HG03039 (cell line): ENCODE results near the gene UBTD1.

Experiments
- ATAC-seq: cut with Tn5 transposase; IDR thresholded peaks from one replicate; pipeline ENCODE4 v1.9.1; 2021; ENCODE audit warnings: mild to moderate bottlenecking, moderate library complexity; ENCODE audit not compliant: unreplicated experiment

The UBTD1 gene

DNA sequence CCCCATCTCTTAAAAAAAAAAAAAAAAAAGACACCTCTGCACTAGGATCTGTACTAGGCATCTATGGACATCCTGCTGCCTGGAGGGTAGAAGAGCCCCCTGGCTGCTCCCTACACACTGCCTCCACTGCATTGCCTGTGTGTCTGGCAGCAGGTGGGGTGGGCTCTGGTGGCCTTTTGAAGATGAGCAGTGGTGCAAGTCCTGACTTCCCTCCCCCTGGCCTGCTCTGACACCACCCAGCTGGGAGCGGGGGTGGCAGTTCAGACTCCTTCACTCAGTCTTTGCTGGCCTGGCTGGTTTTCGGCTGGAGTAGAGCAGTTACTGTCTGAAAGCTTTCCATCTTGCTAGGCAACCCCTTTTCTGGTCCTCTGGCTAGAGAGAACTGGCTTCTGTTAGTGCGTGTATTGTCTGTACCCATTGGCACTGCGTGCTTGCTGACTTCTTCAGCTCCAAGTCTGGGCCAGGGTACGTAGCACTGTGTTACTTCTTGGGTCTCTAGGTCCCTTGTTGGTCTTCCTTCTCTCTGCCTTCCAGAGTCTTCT is 108.4 kb downstream of the UBTD1 start:
- ATAC-seq = no peak

DNA sequence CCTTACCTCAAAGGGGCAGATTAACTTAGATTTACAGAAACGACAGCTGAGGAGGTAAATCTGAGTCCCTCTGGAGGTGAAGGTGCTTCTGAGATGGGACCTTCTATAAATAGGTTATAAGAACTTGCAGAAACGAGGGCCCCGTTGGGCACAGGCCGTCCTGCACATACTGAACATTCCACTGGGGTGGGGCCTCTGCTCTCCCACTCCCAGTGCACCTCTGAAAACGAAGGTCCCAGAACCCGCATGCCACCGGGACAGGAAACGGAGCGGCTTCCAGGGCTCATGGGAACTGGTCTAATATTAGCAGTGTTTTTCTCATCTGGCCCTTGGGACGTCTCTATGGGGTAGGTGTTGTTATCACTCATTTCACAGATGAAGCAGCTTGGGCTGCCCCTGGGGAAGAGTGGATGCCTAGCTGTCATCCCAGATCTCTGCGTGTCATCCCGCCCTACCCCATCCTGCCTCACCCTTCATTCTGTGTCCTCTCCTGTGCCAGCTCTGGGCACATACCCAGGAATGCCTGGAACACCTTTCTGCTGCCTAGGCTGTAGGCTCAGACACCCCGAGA is 110.4 kb downstream of the UBTD1 start:
- no peak for ATAC-seq

DNA sequence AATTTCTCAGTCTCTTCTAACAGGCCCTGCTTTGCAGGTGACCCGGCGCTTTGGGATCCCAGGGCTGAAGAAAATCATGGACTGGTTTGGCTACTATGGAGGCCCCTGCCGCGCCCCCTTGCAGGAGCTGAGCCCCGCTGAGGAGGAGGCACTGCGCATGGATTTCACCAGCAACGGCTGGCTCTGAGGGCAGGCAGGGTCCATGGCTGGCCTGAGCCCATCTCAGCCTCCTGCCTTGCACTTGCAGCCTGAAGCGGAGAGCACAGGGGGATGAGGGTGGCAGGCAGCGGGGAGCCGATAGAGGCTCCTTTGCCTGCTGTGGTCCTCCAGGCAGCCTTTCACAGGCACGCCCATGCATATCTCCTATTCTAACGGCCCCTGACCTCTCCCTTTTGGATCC is 112.7 kb downstream of the UBTD1 start:
- ATAC-seq = no peak

DNA sequence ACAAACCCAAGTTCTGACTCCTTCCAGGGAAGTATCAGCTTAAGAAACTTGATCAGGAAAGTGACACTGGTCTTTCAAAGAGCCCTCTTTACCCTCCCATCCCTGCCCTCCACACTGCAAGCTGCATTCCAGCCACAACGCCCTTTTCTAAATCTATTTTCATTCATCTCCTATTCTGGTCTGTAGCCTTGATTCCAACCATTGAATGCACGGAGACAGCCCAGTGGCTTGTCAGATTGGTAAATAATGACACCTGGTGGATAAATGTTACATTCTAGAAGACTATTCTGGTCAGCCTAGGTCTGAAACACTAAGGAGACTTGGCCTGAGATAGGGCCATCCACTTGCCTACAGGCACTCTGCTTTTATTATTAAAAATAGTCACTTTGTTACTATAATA is 113.7 kb downstream of the UBTD1 start:
- no peak for ATAC-seq

DNA sequence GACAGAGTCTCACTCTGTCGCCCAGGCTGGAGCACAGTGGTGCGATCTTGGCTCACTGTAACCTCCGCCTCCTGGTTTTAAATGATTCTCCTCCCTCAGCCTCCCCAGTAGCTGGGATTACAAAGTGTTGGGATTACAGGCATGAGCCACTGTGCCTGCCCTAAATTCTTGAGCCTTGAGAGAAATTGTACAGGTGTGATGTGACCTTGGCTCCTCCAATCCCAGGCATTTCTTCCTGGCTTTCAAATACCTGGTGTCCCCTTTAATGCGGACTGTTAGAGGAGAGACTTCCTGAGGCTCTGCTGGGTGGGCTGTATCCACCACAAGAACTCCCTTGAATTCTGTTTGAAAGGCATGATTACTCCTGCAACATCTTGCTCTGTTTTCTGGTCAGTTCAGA is 119.6 kb downstream of the UBTD1 start:
- no peak for ATAC-seq

DNA sequence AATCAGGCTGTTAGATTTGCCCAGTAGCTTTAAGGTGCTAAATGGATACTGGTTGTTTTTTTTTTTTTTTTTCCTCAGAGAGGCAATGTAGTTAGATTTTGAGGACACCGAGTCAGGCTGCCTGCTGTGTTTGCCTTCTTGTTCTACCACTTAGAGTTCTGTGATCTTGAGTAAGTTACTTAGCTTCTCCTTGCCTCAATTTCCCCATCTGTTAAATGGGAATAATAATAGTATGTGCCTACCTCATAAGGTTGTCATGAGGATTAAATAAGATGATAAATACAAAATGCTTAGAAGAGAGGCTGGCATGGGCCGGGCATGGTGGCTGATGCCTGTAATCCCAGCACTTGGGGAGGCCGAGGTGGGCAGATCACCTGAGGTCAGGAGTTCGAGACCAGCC is 120.0 kb downstream of the UBTD1 start:
- no peak for ATAC-seq
